HEK293 (cell line): Measurements from ENCODE around the gene GABBR2.

ENCODE experiments used
- CTCF ChIA-PET: fragments of 350-600 bp; formaldehyde crosslinking; extraction: SDS; loops from one replicate; lab custom pipeline; 2021; ENCODE audit warnings: antibody characterized with exemption; lab: Yijun Ruan, JAX
- POLR2A ChIA-PET: fragments of 300-600 bp; formaldehyde crosslinking; extraction: SDS; loops from one replicate; lab custom pipeline; 2020; ENCODE audit warnings: antibody characterized with exemption, inconsistent platforms; lab: Yijun Ruan, JAX
- H3K27ac ChIP-seq: fragments of 200-500 bp; sonication (Bioruptor generic); 2 replicates; pipeline ENCODE4 v1.5.1; 2014; ENCODE audit warnings: low read depth, low read length, control low read depth, inconsistent platforms; ENCODE audit errors: extremely low read depth
- H3K36me3 ChIP-seq, 2 experiments: fragments of 200-500 bp in 1 of 2; sonication (Bioruptor generic) in 1 of 2; 1 replicate in 1 of 2; 2 replicates in 1 of 2; pipeline ENCODE4 v1.5.1; 2014 to 2017; ENCODE audit warnings: inconsistent platforms in 2 of 2, low read length in 2 of 2; ENCODE audit not compliant: control insufficient read depth in 2 of 2, insufficient read depth in 1 of 2
- H3K4me1 ChIP-seq: fragments of 200-500 bp; sonication (Bioruptor generic); 2 replicates; pipeline ENCODE4 v1.5.1; 2014; ENCODE audit warnings: mild to moderate bottlenecking, low read length, inconsistent platforms; ENCODE audit not compliant: control insufficient read depth, insufficient read depth
- H3K4me3 ChIP-seq: 2 replicates; pipeline ENCODE4 v1.5.1; 2011; ENCODE audit warnings: low read depth, mild to moderate bottlenecking, control low read depth, low read length, moderate library complexity
- H3K9me3 ChIP-seq: fragments of 200-500 bp; sonication (Bioruptor generic); 2 replicates; pipeline ENCODE4 v1.5.1; 2014; ENCODE audit warnings: low read depth, low read length, inconsistent platforms; ENCODE audit not compliant: control insufficient read depth, insufficient read depth
- HOXA7 ChIP-seq: sonication (generic); formaldehyde crosslinking; IDR thresholded peaks from 2 replicates; pipeline ENCODE4 v1.8.1; 2022; ENCODE audit warnings: missing genetic modification reagents, borderline replicate concordance
- SALL2 ChIP-seq: fragments of 450-650 bp; formaldehyde crosslinking; IDR thresholded peaks from 2 replicates; pipeline ENCODE4 v1.5.0; 2017; ENCODE audit warnings: missing biosample characterization, mild to moderate bottlenecking, missing genetic modification characterization, borderline replicate concordance
- ZNF112 ChIP-seq: fragments of 450-650 bp; formaldehyde crosslinking; IDR thresholded peaks from 2 replicates; pipeline ENCODE4 v1.5.0; 2017; ENCODE audit warnings: missing biosample characterization, missing genetic modification characterization
- ZNF169 ChIP-seq: fragments of 450-650 bp; formaldehyde crosslinking; IDR thresholded peaks from 2 replicates; pipeline ENCODE4 v1.5.1; 2016; ENCODE audit warnings: missing biosample characterization, missing genetic modification characterization
- ZNF354C ChIP-seq: fragments of 450-650 bp; formaldehyde crosslinking; IDR thresholded peaks from 2 replicates; pipeline ENCODE4 v1.5.1; 2016; ENCODE audit warnings: missing biosample characterization, missing genetic modification characterization, low read depth, borderline replicate concordance
- ZNF394 ChIP-seq: fragments of 450-650 bp; formaldehyde crosslinking; IDR thresholded peaks from 2 replicates; pipeline ENCODE4 v1.5.1; 2016; ENCODE audit warnings: missing biosample characterization, missing genetic modification characterization, mild to moderate bottlenecking, moderate library complexity, borderline replicate concordance
- ZNF510 ChIP-seq: fragments of 450-650 bp; formaldehyde crosslinking; IDR thresholded peaks from 2 replicates; pipeline ENCODE4 v1.5.1; 2018; ENCODE audit warnings: mild to moderate bottlenecking, missing genetic modification characterization, missing biosample characterization; ENCODE audit not compliant: insufficient replicate concordance
- ZNF571 ChIP-seq: fragments of 450-650 bp; formaldehyde crosslinking; IDR thresholded peaks from 2 replicates; pipeline ENCODE4 v1.5.0; 2017; ENCODE audit warnings: missing biosample characterization, missing genetic modification characterization
- ZNF626 ChIP-seq: fragments of 450-650 bp; sonication (Bioruptor Pico); formaldehyde crosslinking; IDR thresholded peaks from 2 replicates; pipeline ENCODE4 v1.5.1; 2018; ENCODE audit warnings: missing biosample characterization, missing genetic modification characterization, inconsistent platforms
- ZNF776 ChIP-seq: fragments of 450-650 bp; formaldehyde crosslinking; IDR thresholded peaks from 2 replicates; pipeline ENCODE4 v1.5.0; 2017; ENCODE audit warnings: missing biosample characterization, missing genetic modification characterization, borderline replicate concordance
- TF ChIP-seq, protein P1 (sequence below): fragments of 450-650 bp; formaldehyde crosslinking; IDR thresholded peaks from 2 replicates; pipeline ENCODE4 v1.5.1; 2016; ENCODE audit warnings: missing biosample characterization, missing genetic modification characterization
- TF ChIP-seq, protein P2 (sequence below): fragments of 450-650 bp; formaldehyde crosslinking; IDR thresholded peaks from 2 replicates; pipeline ENCODE4 v1.5.1; 2016; ENCODE audit warnings: missing biosample characterization, missing genetic modification characterization
- TF ChIP-seq, protein P3 (sequence below): fragments of 450-650 bp; formaldehyde crosslinking; IDR thresholded peaks from 2 replicates; pipeline ENCODE4 v1.5.1; 2017; ENCODE audit warnings: missing biosample characterization, missing genetic modification characterization
- TF ChIP-seq, protein P4 (sequence below): fragments of 450-650 bp; formaldehyde crosslinking; IDR thresholded peaks from 2 replicates; pipeline ENCODE4 v1.5.1; 2016; ENCODE audit warnings: missing biosample characterization, missing genetic modification characterization
- TF ChIP-seq, protein P5 (sequence below): fragments of 450-650 bp; formaldehyde crosslinking; IDR thresholded peaks from 2 replicates; pipeline ENCODE4 v1.5.1; 2017; ENCODE audit warnings: missing biosample characterization, missing genetic modification characterization

The GABBR2 gene

DNA sequence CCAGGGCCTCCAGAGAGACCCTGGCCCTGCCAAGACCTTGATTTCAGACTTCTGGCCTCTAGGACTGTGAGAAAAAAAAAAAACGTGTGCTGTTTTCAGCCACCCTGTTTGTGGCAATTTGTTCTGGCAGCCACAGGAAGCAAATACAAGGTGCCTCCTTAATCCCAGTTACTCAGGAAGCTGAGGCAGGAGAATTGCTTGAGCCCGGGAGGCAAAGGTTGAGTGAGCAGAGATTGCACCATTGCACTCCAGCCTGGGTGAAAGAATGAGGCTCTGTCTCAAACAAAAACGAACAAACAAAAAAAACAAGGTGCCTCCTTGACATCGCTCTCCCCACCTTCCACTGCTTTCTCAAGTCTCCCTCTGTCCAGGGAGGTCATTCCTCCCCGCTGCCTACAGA, 98.0 kb downstream of the GABBR2 start:
- H3K36me3 ChIP-seq: no peaks in the 10 kb centered on the region
- no peak overlapping the region for H3K27ac ChIP-seq
- no peaks in the 10 kb centered on the region for H3K4me1 ChIP-seq
- POLR2A ChIA-PET: no interaction called here
- CTCF ChIA-PET: interaction anchor here (0.7 kb wide), 2 partner anchors 381 to 882 kb away, joined by 3 read pairs; no protein-coding TSS in a partner anchor
- TF ChIP-seq, protein P1, sequence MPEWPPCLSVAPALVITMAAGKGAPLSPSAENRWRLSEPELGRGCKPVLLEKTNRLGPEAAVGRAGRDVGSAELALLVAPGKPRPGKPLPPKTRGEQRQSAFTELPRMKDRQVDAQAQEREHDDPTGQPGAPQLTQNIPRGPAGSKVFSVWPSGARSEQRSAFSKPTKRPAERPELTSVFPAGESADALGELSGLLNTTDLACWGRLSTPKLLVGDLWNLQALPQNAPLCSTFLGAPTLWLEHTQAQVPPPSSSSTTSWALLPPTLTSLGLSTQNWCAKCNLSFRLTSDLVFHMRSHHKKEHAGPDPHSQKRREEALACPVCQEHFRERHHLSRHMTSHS (tag by site-specific recombination): no peak
- no peak for TF ChIP-seq ZNF626 (tag by site-specific recombination)
- TF ChIP-seq SALL2 (tag by site-specific recombination): no peak
- TF ChIP-seq ZNF394: no peak
- TF ChIP-seq, protein P2, sequence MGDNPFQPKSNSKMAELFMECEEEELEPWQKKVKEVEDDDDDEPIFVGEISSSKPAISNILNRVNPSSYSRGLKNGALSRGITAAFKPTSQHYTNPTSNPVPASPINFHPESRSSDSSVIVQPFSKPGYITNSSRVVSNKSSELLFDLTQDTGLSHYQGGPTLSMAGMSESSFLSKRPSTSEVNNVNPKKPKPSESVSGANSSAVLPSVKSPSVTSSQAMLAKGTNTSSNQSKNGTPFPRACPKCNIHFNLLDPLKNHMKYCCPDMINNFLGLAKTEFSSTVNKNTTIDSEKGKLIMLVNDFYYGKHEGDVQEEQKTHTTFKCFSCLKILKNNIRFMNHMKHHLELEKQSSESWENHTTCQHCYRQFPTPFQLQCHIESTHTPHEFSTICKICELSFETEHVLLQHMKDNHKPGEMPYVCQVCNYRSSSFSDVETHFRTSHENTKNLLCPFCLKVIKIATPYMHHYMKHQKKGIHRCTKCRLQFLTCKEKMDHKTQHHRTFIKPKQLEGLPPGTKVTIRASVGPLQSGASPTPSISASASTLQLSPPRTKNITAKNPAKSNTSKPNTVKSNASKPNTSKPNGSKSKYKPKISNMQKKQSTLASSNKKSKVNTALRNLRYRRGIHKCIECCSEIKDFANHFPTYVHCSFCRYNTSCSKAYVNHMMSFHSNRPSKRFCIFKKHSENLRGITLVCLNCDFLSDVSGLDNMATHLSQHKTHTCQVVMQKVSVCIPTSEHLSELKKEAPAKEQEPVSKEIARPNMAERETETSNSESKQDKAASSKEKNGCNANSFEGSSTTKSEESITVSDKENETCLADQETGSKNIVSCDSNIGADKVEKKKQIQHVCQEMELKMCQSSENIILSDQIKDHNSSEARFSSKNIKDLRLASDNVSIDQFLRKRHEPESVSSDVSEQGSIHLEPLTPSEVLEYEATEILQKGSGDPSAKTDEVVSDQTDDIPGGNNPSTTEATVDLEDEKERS: no peak
- TF ChIP-seq ZNF571: no peak
- TF ChIP-seq, protein P3, sequence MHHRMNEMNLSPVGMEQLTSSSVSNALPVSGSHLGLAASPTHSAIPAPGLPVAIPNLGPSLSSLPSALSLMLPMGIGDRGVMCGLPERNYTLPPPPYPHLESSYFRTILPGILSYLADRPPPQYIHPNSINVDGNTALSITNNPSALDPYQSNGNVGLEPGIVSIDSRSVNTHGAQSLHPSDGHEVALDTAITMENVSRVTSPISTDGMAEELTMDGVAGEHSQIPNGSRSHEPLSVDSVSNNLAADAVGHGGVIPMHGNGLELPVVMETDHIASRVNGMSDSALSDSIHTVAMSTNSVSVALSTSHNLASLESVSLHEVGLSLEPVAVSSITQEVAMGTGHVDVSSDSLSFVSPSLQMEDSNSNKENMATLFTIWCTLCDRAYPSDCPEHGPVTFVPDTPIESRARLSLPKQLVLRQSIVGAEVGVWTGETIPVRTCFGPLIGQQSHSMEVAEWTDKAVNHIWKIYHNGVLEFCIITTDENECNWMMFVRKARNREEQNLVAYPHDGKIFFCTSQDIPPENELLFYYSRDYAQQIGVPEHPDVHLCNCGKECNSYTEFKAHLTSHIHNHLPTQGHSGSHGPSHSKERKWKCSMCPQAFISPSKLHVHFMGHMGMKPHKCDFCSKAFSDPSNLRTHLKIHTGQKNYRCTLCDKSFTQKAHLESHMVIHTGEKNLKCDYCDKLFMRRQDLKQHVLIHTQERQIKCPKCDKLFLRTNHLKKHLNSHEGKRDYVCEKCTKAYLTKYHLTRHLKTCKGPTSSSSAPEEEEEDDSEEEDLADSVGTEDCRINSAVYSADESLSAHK (tag by site-specific recombination): no peak
- TF ChIP-seq, protein P4, sequence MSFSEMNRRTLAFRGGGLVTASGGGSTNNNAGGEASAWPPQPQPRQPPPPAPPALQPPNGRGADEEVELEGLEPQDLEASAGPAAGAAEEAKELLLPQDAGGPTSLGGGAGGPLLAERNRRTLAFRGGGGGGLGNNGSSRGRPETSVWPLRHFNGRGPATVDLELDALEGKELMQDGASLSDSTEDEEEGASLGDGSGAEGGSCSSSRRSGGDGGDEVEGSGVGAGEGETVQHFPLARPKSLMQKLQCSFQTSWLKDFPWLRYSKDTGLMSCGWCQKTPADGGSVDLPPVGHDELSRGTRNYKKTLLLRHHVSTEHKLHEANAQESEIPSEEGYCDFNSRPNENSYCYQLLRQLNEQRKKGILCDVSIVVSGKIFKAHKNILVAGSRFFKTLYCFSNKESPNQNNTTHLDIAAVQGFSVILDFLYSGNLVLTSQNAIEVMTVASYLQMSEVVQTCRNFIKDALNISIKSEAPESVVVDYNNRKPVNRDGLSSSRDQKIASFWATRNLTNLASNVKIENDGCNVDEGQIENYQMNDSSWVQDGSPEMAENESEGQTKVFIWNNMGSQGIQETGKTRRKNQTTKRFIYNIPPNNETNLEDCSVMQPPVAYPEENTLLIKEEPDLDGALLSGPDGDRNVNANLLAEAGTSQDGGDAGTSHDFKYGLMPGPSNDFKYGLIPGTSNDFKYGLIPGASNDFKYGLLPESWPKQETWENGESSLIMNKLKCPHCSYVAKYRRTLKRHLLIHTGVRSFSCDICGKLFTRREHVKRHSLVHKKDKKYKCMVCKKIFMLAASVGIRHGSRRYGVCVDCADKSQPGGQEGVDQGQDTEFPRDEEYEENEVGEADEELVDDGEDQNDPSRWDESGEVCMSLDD (tag by site-specific recombination): no peak
- TF ChIP-seq ZNF510 (tag by site-specific recombination): no peak
- no peak for TF ChIP-seq ZNF169 (tag by site-specific recombination)
- no peak for TF ChIP-seq HOXA7
- TF ChIP-seq ZNF112 (tag by site-specific recombination): no peak
- no peak for TF ChIP-seq ZNF354C (tag by site-specific recombination)
- TF ChIP-seq, protein P5, sequence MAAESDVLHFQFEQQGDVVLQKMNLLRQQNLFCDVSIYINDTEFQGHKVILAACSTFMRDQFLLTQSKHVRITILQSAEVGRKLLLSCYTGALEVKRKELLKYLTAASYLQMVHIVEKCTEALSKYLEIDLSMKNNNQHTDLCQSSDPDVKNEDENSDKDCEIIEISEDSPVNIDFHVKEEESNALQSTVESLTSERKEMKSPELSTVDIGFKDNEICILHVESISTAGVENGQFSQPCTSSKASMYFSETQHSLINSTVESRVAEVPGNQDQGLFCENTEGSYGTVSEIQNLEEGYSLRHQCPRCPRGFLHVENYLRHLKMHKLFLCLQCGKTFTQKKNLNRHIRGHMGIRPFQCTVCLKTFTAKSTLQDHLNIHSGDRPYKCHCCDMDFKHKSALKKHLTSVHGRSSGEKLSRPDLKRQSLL (tag by site-specific recombination): no peak
- no peak for TF ChIP-seq ZNF776 (tag by site-specific recombination)
- TF ChIP-seq, all 188 proteins: peak for 0
- no peak overlapping the region for H3K4me3 ChIP-seq
- H3K9me3 ChIP-seq: no peaks in the 10 kb centered on the region
